ENCODE data around the gene MAGI1. TPM values are rescaled to one million over a fixed set of nuclear protein-coding genes. Genes with fewer than 3 reads are reported as not detected.

The MAGI1 gene
- total RNA-seq, 1 experiment from 2014 or later, result 16.9 TPM

- H3K4me1 ChIP-seq, result 0 out of 2 replicates have a peak, but pooled peaks cover 2% of the 10 kb centered on the region
- H3K36me3 ChIP-seq, result no peaks in the 10 kb centered on the region
- H3K27me3 ChIP-seq, result no peaks in the 10 kb centered on the region
- H3K9me3 ChIP-seq (replicated peaks), result no peaks in the 10 kb centered on the region
- no peak overlapping the region for H3K27ac ChIP-seq
- DNase-seq, result no peak
- no peak overlapping the region for H3K4me3 ChIP-seq
Observed at GRCh38 chr3:65890328-65890727, 148.4 kb downstream of the MAGI1 start.

DNA sequence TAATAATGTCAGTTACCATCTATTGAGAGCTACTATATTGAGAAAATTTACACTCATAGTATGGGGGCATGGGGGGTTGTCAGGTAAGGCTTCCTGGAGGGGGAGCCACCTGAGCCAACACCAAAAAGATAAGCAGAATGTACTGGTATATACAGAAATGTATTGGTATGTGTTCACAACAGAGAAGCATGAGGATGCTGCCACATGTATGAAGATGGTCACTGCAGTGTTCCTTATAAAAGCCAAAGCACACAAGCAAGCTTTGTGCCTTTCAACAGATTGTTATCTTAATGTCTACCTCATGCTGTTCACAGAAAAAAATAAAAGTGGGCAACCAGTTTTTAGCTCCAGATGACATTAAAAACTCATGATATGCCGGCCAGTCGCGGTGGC is 149.0 kb downstream of the MAGI1 start:
- Histone ChIP-seq H3K9me3 (replicated peaks) (no peaks in the 10 kb centered on the region), H3K27me3 (no peaks in the 10 kb centered on the region), H3K4me1 (0 out of 2 replicates have a peak, but pooled peaks cover 2% of the 10 kb centered on the region), H3K36me3 (no peaks in the 10 kb centered on the region), H3K4me3 (no peak overlapping the region), H3K27ac (no peak overlapping the region)
- DNase-seq, result no peak

DNA sequence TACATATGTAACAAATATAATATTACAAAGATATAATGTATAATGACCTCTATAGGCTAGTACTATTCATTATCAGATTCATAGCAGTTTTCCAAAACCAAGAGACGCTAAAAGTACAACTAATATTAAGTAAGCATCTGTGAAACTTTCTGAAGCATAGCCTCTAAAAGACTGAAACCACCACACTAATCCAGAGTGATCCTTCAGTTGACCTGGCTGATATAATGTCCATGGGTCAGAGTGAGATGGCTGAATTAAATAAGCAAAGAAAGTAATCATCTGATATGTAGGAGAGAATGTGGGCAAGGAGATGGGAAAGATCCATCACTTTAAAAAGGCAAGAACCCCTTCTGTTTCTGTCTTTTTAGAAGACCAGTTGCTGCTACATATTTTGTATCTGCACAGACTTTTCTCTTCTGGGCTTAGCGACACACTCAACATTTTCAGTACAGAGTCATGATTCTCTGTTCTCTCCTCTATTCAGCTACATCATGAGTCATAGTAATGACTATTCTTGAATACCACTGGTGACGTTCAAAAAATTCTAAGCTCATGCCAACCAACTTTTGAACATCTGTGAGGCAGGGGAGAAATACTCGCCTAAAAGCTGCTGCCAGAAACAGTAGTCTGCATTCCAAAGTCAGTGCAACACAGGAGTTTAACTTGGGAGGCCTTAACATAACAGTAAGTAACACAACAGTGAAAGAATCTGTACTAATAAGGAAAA is 149.6 kb downstream of the MAGI1 start:
- no peaks in the 10 kb centered on the region for H3K9me3 ChIP-seq (replicated peaks)
- peak overlapping the region; percentile 16 for H3K27ac ChIP-seq
- H3K27me3 ChIP-seq, result no peaks in the 10 kb centered on the region
- DNase-seq, result peak; percentile 7 to 34
- H3K36me3 ChIP-seq, result no peaks in the 10 kb centered on the region
- H3K4me3 ChIP-seq, result no peak overlapping the region
- H3K4me1 ChIP-seq, result peaks cover 3% of the 10 kb centered on the region; the same call in 1 of the 2 replicates

GRCh38 chr3:65888196-65888595 is 150.5 kb downstream of the MAGI1 start:
- Histone ChIP-seq H3K27me3 (no peaks in the 10 kb centered on the region), H3K27ac (no peak overlapping the region; the same call in 1 of the 2 replicates), H3K36me3 (no peaks in the 10 kb centered on the region), H3K9me3 (replicated peaks) (no peaks in the 10 kb centered on the region), H3K4me1 (peaks cover 8% of the 10 kb centered on the region), H3K4me3 (no peak overlapping the region)
- no peak for DNase-seq

DNA sequence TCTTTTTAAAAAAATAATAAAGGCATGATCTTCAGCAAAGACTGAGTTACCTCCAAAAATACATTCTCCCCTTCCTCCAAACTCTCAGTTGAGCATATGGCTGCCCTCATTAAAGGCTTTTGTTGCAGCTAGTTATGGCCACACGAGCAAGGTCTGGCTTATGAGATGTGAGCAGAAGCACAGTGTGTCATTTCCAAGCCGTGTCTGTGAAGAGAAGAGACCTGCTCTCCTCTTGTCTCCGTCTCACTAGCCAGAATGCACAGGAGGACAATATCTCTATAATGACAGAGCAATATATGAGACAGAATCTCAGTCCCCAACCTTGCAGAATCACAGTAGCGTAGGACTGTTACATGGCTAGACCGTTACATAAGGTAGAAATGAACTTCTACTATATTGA is 152.3 kb downstream of the MAGI1 start:
- no peak for DNase-seq
- no peaks in the 10 kb centered on the region for H3K9me3 ChIP-seq (replicated peaks)
- no peak overlapping the region for H3K27ac ChIP-seq
- H3K27me3 ChIP-seq, result no peaks in the 10 kb centered on the region
- no peak overlapping the region for H3K4me3 ChIP-seq
- H3K4me1 ChIP-seq, result peaks cover 13% of the 10 kb centered on the region
- no peaks in the 10 kb centered on the region for H3K36me3 ChIP-seq

GRCh38 chr3:65884071-65884470 is 154.6 kb downstream of the MAGI1 start:
- Histone ChIP-seq H3K4me1 (peaks cover 13% of the 10 kb centered on the region), H3K4me3 (peak overlapping the region; percentile 30), H3K27me3 (no peaks in the 10 kb centered on the region), H3K36me3 (no peaks in the 10 kb centered on the region), H3K9me3 (replicated peaks) (no peaks in the 10 kb centered on the region), H3K27ac (peak overlapping the region; percentile 59)
- DNase-seq, result peak in 1 of 2 experiments; percentile 9

DNA sequence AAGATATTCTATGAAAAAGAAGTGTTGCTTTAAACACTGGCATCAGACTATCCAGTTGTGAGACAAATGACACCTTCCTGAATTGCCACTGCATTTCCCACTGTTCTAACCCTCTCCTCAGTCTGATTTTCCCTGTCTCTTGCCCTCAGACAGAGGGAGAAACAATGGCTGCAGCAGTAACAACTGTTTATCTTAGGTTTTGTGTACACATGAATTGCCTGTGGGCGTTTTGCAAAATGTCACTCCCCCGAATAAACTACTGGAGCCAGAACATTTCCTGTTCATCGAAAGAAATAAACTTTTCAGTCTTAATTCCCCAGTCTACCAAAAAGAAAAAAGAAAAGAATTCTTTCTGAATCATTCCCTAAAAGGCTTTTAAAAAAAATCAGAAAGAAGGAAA is 155.1 kb downstream of the MAGI1 start:
- Histone ChIP-seq H3K4me3 (peak overlapping the region; percentile 30), H3K27ac (peak overlapping the region; percentile 59)
- DNase-seq, result peak; percentile 24 to 60

DNA sequence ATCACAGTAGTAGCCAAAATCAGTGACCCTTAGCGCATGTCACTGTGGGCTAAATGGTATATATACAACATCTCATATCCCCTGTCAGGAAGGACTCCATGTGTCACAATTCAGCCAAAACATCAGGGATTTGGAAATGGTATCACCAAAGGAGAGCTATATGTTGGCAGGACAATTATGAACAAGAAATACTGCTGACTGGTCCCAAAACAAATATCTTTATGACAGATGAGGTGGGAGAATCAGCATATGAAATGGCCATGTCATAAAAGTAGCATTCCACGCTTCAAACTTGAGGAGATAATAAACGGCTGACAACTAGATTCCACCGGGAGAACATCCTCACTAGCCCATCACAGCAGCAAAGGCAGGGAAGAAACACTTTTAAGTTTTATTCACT is 158.4 kb downstream of the MAGI1 start:
- no peak overlapping the region for H3K27ac ChIP-seq
- H3K4me3 ChIP-seq, result no peak overlapping the region
- peaks cover 11% of the 10 kb centered on the region for H3K4me1 ChIP-seq
- no peak for DNase-seq
- no peaks in the 10 kb centered on the region for H3K9me3 ChIP-seq (replicated peaks)
- H3K27me3 ChIP-seq, result no peaks in the 10 kb centered on the region
- H3K36me3 ChIP-seq, result no peaks in the 10 kb centered on the region

More for the DNA sequence above, 155.1 kb downstream of the MAGI1 start:
- no peaks in the 10 kb centered on the region for H3K27me3 ChIP-seq
- H3K36me3 ChIP-seq, result no peaks in the 10 kb centered on the region
- no peaks in the 10 kb centered on the region for H3K9me3 ChIP-seq (replicated peaks)
- H3K4me1 ChIP-seq, result peaks cover 11% of the 10 kb centered on the region

DNA sequence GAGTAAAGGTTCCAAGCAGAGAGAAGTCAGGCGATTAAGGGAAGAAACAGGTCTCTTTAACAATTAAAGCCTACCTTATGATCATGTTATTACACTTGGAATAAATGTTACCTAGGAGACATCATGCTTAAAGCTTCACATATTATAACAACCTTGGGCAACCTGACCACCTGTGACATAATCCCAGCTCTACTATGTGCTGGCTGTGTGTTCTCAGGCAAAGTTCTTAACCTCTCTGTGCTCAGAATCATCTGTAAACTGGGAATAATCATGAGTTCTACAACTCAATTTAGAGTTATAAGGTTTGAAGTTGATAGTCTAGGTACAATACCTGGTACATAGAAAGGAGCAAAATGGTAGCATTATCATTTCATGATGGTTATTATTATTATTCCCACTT is 159.3 kb downstream of the MAGI1 start:
- peaks cover 11% of the 10 kb centered on the region for H3K4me1 ChIP-seq
- no peak overlapping the region for H3K4me3 ChIP-seq
- DNase-seq, result no peak
- no peaks in the 10 kb centered on the region for H3K27me3 ChIP-seq
- H3K9me3 ChIP-seq (replicated peaks), result no peaks in the 10 kb centered on the region
- no peaks in the 10 kb centered on the region for H3K36me3 ChIP-seq
- H3K27ac ChIP-seq, result no peak overlapping the region

DNA sequence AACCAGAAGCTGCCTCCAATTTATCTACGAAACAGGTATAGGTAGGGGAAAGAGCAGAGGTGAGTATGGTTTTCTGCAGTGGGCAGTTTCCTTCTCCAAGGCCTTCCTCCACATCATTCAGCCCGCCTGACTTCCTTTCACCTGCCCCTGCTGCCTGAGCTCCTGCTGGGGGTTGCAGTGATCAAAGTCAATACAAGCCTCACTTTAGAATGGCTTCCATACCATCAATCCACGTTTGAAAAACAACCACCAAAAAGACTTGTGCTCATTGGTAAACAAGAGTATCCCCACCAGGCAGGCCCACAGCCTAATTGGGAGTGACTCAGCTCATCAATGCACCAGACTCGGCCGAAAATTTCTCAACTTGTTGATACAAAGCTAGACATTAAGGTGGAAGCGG is 159.9 kb downstream of the MAGI1 start:
- H3K27me3 ChIP-seq, result no peaks in the 10 kb centered on the region
- peaks cover 7% of the 10 kb centered on the region for H3K4me1 ChIP-seq
- no peak overlapping the region for H3K27ac ChIP-seq
- H3K4me3 ChIP-seq, result no peak overlapping the region
- H3K36me3 ChIP-seq, result no peaks in the 10 kb centered on the region
- DNase-seq, result no peak
- H3K9me3 ChIP-seq (replicated peaks), result no peaks in the 10 kb centered on the region

DNA sequence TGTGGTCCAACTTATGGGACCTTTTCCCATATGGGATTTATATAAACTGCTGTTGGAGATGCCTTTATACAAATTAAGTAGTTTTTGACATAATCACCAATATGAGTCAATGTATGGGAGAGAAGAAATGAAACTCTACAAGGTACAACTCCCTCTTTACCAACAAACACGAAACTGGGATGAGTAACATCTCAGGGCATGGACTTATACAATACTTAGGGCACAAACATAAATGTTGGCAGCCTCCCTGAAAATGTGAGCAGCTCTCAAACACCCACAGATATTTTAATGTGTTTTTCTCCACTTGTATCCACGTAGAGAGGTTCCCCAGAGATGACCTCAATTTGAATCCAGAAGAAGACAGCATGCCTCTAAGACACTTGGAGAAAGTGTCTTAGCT is 161.6 kb downstream of the MAGI1 start:
- no peaks in the 10 kb centered on the region for H3K36me3 ChIP-seq
- peaks cover 5% of the 10 kb centered on the region for H3K4me1 ChIP-seq
- DNase-seq, result no peak

DNA sequence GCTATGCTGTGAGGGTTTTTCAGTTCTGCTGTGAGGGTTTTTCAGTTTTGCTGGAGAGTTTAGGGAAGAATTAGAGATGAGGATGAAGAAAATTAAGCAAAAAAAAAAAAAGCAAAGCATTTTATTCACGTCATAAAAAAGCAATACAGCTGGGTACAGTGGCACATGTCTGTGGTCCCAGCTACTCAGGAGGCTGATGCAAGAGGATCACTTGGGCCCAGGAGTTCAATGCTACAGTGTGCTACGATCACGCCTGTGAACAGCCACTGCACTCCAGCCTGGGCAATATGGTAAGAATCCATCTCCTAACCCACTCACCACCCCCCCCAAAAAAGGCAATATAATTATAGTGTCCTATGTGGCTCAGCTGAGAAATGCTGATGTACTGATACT is 162.7 kb downstream of the MAGI1 start:
- Histone ChIP-seq H3K36me3 (no peaks in the 10 kb centered on the region), H3K27me3 (no peaks in the 10 kb centered on the region), H3K9me3 (replicated peaks) (no peaks in the 10 kb centered on the region), H3K27ac (no peak overlapping the region), H3K4me3 (no peak overlapping the region), H3K4me1 (peaks cover 8% of the 10 kb centered on the region)
- no peak for DNase-seq

More for the DNA sequence above, 161.6 kb downstream of the MAGI1 start:
- H3K9me3 ChIP-seq (replicated peaks), result no peaks in the 10 kb centered on the region
- H3K27me3 ChIP-seq, result no peaks in the 10 kb centered on the region
- H3K27ac ChIP-seq, result no peak overlapping the region
- no peak overlapping the region for H3K4me3 ChIP-seq

GRCh38 chr3:65875393-65876027 is 163.2 kb downstream of the MAGI1 start:
- Histone ChIP-seq H3K9me3 (replicated peaks) (no peaks in the 10 kb centered on the region), H3K27ac (no peak overlapping the region)

GRCh38 chr3:65873869-65874268 is 164.8 kb downstream of the MAGI1 start:
- Histone ChIP-seq H3K27me3 (no peaks in the 10 kb centered on the region), H3K27ac (no peak overlapping the region), H3K9me3 (replicated peaks) (no peaks in the 10 kb centered on the region), H3K4me1 (peaks cover 9% of the 10 kb centered on the region), H3K4me3 (no peak overlapping the region), H3K36me3 (no peaks in the 10 kb centered on the region)
- no peak for DNase-seq

More at GRCh38 chr3:65875393-65876027, 163.2 kb downstream of the MAGI1 start:
- H3K27me3 ChIP-seq, result no peaks in the 10 kb centered on the region
- no peak for DNase-seq
- H3K36me3 ChIP-seq, result no peaks in the 10 kb centered on the region
- H3K4me1 ChIP-seq, result peaks cover 9% of the 10 kb centered on the region
- H3K4me3 ChIP-seq, result no peak overlapping the region

DNA sequence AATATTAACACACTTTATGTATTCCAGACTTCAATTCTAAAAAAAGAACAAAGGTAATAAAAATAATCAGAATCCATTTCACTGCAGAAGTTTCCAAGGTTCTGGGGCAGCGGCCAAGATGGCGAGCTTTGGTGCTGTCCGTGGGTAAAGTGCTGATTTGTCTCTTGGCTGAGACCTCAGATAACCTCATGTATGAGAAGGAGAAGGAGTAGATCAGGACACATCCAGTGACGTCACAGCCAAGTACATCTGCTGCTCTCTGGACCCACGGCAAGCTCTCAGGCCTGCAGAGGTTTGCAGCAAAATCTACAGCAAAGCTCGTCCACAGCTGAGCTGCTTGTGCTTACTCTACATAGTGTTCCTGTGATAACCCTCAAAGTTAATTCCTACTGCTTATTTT is 165.7 kb downstream of the MAGI1 start:
- Histone ChIP-seq H3K9me3 (replicated peaks) (no peaks in the 10 kb centered on the region), H3K27me3 (no peaks in the 10 kb centered on the region), H3K36me3 (no peaks in the 10 kb centered on the region), H3K27ac (no peak overlapping the region), H3K4me1 (peaks cover 9% of the 10 kb centered on the region), H3K4me3 (no peak overlapping the region)
- peak in 1 of 2 experiments; percentile 10 for DNase-seq

All from SJCRH30 (cell line).